Measurements from ENCODE around the gene DUS1L.

DNA sequence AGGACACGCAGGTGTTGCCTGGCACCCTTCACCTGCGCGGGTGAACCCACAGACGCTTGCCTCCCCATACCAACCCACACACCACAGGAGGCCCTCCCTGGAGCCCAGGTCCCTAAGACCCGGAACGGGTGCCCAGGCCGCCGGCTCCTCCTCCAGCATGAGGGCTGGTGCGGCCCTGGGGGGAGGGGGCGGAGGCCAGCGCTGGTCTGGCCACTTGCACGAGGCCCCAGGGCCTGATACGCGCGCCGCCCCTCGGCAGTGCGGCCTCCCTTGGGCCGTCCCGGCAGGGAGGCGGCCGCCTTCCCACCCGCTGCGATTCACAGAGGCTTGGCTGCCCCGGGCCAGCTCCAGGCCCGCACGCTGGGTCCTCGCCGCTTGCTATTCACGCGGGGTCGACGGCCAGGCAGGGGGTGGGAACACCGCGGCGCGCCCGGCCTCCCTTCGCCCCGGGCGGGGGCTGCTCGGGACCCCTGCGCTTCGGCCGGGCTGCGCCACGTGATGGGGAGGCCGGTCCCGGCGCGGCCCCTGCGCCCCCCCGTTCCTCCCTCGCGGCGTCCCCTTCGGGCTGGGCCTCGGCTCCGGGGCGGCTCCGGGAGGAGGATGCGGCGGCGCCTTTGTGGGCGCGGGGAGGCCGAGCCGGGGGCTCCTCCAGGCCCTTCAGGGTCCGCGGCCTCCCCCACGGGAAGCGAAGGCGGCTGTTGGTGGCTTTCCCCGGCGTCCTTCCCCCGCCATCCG lies 31.7 kb upstream of the DUS1L start:
- peak in 1 of 3 donors; percentile 9 for TF ChIP-seq CTCF (IDR thresholded peaks at IDR 0.05)
- no peak for TF ChIP-seq POLR2A (IDR thresholded peaks at IDR 0.05)
- TF ChIP-seq EP300 (IDR thresholded peaks at IDR 0.05) = no peak
